ENCODE measurements around the gene FARS2.
A peak's percentile ranks its signal among the peaks of the same experiment; 100 is the strongest.

The FARS2 gene

GRCh38 chr6:5605937-5606336 lies 344.6 kb downstream of the FARS2 start:
- TF ChIP-seq CTCF (conservative IDR thresholded peaks at IDR 0.05; ENCODE audit: low read depth, low read length) = no peak
- no peak for DNase-seq (ENCODE audit: low read depth)
- H3K4me3 ChIP-seq (ENCODE audit: low read depth, low read length) = no peak overlapping the region

GRCh38 chr6:5606546-5606945 lies 345.2 kb downstream of the FARS2 start:
- no peak for DNase-seq (ENCODE audit: low read depth)
- TF ChIP-seq CTCF (conservative IDR thresholded peaks at IDR 0.05; ENCODE audit: low read depth, low read length) = no peak
- no peak overlapping the region for H3K4me3 ChIP-seq (ENCODE audit: low read depth, low read length)

- no peak overlapping the region for H3K4me3 ChIP-seq (ENCODE audit: low read depth, low read length)
- DNase-seq (ENCODE audit: low read depth) = no peak
- TF ChIP-seq CTCF (conservative IDR thresholded peaks at IDR 0.05; ENCODE audit: low read depth, low read length) = peak; percentile 21
Observed at GRCh38 chr6:5610640-5611039, 349.3 kb downstream of the FARS2 start.

- H3K4me3 ChIP-seq (ENCODE audit: low read depth, low read length) = no peak overlapping the region
- TF ChIP-seq CTCF (conservative IDR thresholded peaks at IDR 0.05; ENCODE audit: low read depth, low read length) = no peak
- DNase-seq (ENCODE audit: low read depth) = no peak
Observed at GRCh38 chr6:5617179-5617578, 355.9 kb downstream of the FARS2 start.

- no peak for DNase-seq (ENCODE audit: low read depth)
- no peak for TF ChIP-seq CTCF (conservative IDR thresholded peaks at IDR 0.05; ENCODE audit: low read depth, low read length)
- H3K4me3 ChIP-seq (ENCODE audit: low read depth, low read length) = no peak overlapping the region
Observed at GRCh38 chr6:5619249-5619648, 357.9 kb downstream of the FARS2 start.

GRCh38 chr6:5622276-5623005 lies 361.1 kb downstream of the FARS2 start:
- no peak for DNase-seq (ENCODE audit: low read depth)
- TF ChIP-seq CTCF (conservative IDR thresholded peaks at IDR 0.05; ENCODE audit: low read depth, low read length) = no peak
- H3K4me3 ChIP-seq (ENCODE audit: low read depth, low read length) = no peak overlapping the region

GRCh38 chr6:5623769-5624168 lies 362.5 kb downstream of the FARS2 start:
- H3K4me3 ChIP-seq (ENCODE audit: low read depth, low read length) = no peak overlapping the region
- DNase-seq (ENCODE audit: low read depth) = no peak
- no peak for TF ChIP-seq CTCF (conservative IDR thresholded peaks at IDR 0.05; ENCODE audit: low read depth, low read length)
